HUES48 (cell line): ENCODE results near the gene SORL1-AS1.

Experiments used
- H3K27ac ChIP-seq: one replicate; pipeline ENCODE4 v1.7.0; 2013; ENCODE audit warnings: low read depth, low read length, inconsistent platforms
- H3K27me3 ChIP-seq: 2 replicates; pipeline ENCODE4 v1.6.1; 2013; ENCODE audit warnings: mild to moderate bottlenecking, low read length; ENCODE audit not compliant: control insufficient read depth, insufficient read depth
- H3K36me3 ChIP-seq: 2 replicates; pipeline ENCODE4 v1.6.1; 2013; ENCODE audit warnings: low read length; ENCODE audit not compliant: control insufficient read depth, insufficient read depth
- H3K4me1 ChIP-seq: 2 replicates; pipeline ENCODE4 v1.6.1; 2013; ENCODE audit warnings: mild to moderate bottlenecking, low read length; ENCODE audit not compliant: control insufficient read depth, insufficient read depth
- H3K4me3 ChIP-seq: 2 replicates; pipeline ENCODE4 v1.5.1; 2013; ENCODE audit warnings: mild to moderate bottlenecking, low read depth, low read length
- H3K9ac ChIP-seq: 2 replicates; pipeline ENCODE4 v1.6.1; 2013; ENCODE audit warnings: mild to moderate bottlenecking, low read depth, low read length, moderate library complexity
- H3K9me3 ChIP-seq: 2 replicates; pipeline ENCODE4 v1.6.1; 2013; ENCODE audit warnings: low read length; ENCODE audit not compliant: control insufficient read depth, insufficient read depth

The SORL1-AS1 gene

DNA sequence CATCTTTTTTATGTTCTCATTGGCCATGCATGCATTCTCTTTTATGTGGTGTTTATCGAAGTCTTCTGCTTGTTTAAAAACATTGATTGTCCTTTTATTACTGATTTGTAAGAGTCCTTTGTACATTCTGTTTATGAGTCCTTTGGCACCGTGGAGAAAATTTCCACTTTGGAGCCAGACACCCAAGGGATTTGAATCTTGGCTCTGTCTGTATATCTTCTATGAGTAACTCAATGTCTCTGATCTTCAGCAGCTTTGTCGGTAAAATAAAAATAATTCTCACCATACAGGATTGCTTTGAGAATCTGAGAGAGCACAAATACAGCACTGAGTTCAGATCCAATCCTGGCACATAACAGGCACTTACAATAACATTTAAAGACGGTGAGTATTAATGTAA lies 13.4 kb downstream of the SORL1-AS1 start:
- H3K9me3 ChIP-seq = no peaks in the 10 kb centered on the region
- no peaks in the 10 kb centered on the region for H3K27me3 ChIP-seq
- H3K27ac ChIP-seq = no peak overlapping the region
- no peaks in the 10 kb centered on the region for H3K4me1 ChIP-seq
- H3K4me3 ChIP-seq = no peak overlapping the region
- H3K36me3 ChIP-seq = no peaks in the 10 kb centered on the region
- H3K9ac ChIP-seq = no peak overlapping the region

DNA sequence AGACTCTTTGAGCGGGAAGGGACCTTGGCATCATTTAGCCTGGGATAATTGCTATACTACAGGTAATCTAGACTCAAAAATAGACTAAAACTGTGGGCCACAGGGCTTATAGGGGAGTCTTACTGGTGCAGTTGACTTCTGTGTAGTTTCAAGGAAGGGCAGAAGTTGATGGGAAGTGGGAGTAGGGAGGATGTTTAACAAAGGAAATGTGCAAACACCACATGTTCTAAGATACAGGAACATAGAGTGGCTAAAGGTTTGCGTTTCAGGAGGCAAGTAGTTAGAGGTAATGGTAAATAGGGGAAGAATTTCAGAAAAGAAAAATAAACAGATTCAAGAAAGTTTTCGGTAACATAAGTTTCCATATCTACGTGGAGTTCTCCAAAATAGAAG lies 15.1 kb downstream of the SORL1-AS1 start:
- no peaks in the 10 kb centered on the region for H3K9me3 ChIP-seq
- H3K9ac ChIP-seq = no peak overlapping the region
- no peak overlapping the region for H3K27ac ChIP-seq
- H3K36me3 ChIP-seq = no peaks in the 10 kb centered on the region
- no peaks in the 10 kb centered on the region for H3K27me3 ChIP-seq
- H3K4me3 ChIP-seq = no peak overlapping the region
- no peaks in the 10 kb centered on the region for H3K4me1 ChIP-seq

DNA sequence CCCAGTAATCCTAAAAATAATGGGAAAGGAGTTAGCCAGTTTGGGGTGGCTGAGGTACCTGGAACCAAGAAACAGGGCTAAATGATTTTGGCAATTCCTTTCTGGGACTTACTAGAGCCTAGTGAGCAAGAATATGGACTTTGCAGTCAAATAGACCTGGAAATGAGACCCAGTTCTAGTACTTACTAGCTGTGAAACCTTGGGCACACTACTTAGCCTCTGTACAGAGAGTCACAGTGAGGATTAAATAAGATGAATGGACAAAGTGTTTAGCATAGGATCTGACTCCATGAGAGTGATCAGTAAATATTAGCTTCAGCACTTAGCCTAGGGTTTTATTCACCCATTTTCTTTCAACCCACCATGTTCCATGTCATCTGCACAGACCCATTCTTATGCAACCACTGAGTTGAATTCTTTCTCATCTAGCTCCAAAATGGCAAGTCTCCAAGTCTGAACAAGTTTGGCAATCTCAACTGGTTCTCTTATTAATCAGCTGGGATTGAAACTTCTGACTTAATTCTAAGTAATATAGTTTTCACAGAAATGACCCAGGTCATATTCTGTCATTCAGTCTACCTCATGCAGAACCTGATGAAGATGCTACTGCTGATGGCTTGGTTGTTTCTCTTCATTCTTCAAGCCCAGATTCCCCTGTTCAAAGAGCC lies 15.6 kb downstream of the SORL1-AS1 start:
- Histone ChIP-seq H3K36me3 (no peaks in the 10 kb centered on the region), H3K9ac (no peak overlapping the region), H3K9me3 (no peaks in the 10 kb centered on the region), H3K27ac (no peak overlapping the region), H3K27me3 (no peaks in the 10 kb centered on the region), H3K4me3 (no peak overlapping the region), H3K4me1 (no peaks in the 10 kb centered on the region)

DNA sequence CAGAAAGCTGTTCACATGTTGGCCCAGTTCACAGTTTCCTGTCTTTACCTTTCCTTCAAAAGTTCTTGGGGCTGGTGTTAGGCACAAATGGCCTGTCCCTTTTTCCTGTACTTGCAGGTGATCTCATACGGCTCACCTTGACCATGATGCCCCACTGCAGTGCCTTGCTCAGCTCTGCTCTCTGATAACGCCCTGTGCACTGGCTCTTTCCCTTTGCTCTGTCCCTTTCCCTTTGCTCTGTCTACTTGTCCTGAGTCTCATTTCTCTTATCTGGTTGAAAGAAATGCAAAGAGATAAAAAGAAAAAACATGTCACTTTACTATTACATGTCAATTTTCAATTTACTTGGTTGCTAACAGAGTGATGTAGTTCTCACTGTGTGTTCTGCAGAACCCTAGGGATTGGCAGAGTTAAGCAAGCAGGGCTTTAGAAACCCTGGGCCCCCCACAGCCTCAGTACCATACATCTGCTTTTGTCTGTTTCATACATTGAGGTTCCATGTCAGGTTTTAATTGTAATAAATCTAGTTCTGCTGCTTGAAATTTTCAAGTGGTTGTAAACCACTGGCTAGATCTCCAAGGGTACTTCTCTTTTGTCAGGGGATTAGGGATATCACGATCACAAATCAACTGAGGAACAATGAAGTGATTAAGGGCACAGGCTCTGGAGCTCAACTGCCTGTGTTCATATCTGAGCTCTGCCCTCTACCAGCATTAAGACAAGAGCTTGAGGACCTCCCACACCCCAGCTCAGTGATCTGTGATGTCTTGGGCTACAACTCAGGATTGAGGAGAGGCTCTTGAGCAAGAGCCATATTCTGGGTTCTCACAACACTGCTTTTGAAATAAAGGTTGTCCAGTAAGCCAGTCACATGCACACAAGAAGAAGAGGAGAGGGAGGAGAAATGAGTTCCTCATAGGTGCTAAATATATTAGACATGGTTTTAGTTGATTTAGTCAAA lies 16.9 kb downstream of the SORL1-AS1 start:
- Histone ChIP-seq H3K27me3 (no peaks in the 10 kb centered on the region), H3K4me3 (no peak overlapping the region), H3K9ac (no peak overlapping the region), H3K9me3 (no peaks in the 10 kb centered on the region), H3K36me3 (no peaks in the 10 kb centered on the region), H3K4me1 (no peaks in the 10 kb centered on the region), H3K27ac (no peak overlapping the region)

DNA sequence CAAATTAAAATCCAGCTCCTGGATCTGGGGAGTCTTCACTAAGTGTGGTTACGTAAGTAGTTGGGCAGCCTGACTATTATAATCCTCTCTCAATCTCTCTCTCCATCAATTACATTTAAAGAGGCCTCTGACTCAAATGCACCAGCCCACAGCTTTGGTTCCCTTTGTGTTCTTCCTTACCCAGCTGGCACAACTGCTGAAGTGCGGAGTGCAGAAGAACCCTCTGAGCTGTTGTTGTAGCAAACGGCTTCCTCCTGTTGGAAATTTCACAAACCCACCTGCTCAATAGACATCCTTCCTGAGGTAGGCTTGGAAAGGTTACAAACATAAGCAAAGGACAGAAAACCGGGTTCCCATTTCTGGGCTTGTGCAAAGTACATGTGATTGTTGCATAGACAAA lies 17.6 kb downstream of the SORL1-AS1 start:
- Histone ChIP-seq H3K9me3 (no peaks in the 10 kb centered on the region), H3K4me3 (no peak overlapping the region), H3K27ac (no peak overlapping the region)

DNA sequence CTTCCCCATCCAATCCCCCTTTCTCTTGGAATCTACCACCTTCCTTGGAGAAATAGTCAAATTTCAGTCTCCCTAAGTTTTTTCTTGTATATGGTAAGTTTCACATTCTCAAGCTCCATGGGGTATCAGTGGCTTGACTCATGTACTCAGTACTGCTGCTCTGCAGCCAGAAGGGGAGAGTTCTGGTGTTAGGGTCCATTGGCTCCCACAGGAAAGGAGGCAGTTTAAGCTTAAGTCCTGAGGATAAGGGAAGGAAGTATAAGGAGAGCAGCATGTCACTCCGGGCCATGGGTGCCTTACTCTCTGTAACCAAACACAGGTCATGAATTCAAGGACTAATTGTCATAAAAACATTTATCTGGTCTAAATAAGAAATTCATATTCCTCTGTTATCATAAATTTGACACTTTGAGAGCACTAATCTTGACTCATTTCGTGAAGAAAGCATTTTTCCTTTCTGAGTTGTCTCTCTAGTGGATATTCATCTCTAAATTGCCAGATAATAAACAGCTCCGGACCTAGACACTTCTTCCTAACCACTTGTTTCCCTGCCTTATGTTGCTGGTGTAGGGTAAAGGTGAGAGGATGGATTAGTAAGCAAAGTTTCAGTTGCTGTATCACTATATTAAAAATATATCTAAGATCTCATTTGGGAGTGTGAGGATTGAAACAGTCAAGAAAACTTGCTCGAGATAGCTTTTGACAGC lies 20.8 kb downstream of the SORL1-AS1 start:
- Histone ChIP-seq H3K36me3 (no peaks in the 10 kb centered on the region), H3K4me3 (no peak overlapping the region), H3K27ac (no peak overlapping the region), H3K4me1 (peaks cover under 1% of the 10 kb centered on the region), H3K9me3 (no peaks in the 10 kb centered on the region), H3K27me3 (peaks cover 11% of the 10 kb centered on the region; the same call in 1 of the 2 replicates), H3K9ac (no peak overlapping the region)

More for the DNA sequence above, 17.6 kb downstream of the SORL1-AS1 start:
- H3K9ac ChIP-seq = no peak overlapping the region
- H3K4me1 ChIP-seq = no peaks in the 10 kb centered on the region
- H3K27me3 ChIP-seq = no peaks in the 10 kb centered on the region
- no peaks in the 10 kb centered on the region for H3K36me3 ChIP-seq

DNA sequence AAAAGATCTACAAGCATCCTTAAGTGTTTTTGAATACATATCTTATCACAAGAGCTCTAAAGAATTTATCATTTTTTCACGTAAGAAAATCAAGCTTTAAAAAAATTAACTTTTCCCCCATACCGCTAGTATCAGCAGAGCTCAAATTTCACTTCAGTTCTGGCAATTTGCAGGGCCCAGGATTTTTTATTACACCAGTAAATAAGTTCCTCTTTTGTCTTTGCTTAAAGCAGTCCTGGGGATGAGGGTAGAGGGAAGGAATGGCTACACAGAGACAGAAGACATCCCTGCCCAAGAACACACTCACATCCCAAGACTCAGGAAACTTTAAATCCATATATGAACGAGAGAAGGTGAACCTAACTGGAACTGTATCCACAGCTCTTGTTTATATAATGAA lies 23.2 kb downstream of the SORL1-AS1 start:
- Histone ChIP-seq H3K27ac (no peak overlapping the region), H3K36me3 (no peaks in the 10 kb centered on the region), H3K27me3 (peaks cover 20% of the 10 kb centered on the region), H3K4me3 (no peak overlapping the region), H3K9ac (no peak overlapping the region), H3K4me1 (peaks cover 6% of the 10 kb centered on the region), H3K9me3 (no peaks in the 10 kb centered on the region)

DNA sequence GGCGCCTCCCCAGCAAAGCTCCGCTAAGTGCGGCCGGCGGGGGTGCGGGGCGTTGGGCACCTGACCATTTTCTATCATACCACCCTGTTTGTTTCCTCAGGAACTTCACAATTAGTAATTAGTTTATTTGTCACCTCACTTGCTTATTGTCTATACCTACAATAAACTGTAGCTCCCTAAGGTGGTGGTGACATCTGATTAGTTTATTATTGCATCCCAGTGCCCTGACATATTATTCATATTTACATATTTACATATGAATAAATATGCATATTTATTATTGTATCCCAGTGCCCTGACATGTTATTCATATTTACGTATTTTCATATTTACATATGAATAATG lies 25.4 kb downstream of the SORL1-AS1 start:
- no peak overlapping the region for H3K27ac ChIP-seq
- H3K4me1 ChIP-seq = peaks cover 6% of the 10 kb centered on the region
- H3K36me3 ChIP-seq = no peaks in the 10 kb centered on the region
- no peaks in the 10 kb centered on the region for H3K9me3 ChIP-seq
- peak overlapping the region; percentile 57 for H3K4me3 ChIP-seq
- no peak overlapping the region for H3K9ac ChIP-seq
- peaks cover 20% of the 10 kb centered on the region for H3K27me3 ChIP-seq

DNA sequence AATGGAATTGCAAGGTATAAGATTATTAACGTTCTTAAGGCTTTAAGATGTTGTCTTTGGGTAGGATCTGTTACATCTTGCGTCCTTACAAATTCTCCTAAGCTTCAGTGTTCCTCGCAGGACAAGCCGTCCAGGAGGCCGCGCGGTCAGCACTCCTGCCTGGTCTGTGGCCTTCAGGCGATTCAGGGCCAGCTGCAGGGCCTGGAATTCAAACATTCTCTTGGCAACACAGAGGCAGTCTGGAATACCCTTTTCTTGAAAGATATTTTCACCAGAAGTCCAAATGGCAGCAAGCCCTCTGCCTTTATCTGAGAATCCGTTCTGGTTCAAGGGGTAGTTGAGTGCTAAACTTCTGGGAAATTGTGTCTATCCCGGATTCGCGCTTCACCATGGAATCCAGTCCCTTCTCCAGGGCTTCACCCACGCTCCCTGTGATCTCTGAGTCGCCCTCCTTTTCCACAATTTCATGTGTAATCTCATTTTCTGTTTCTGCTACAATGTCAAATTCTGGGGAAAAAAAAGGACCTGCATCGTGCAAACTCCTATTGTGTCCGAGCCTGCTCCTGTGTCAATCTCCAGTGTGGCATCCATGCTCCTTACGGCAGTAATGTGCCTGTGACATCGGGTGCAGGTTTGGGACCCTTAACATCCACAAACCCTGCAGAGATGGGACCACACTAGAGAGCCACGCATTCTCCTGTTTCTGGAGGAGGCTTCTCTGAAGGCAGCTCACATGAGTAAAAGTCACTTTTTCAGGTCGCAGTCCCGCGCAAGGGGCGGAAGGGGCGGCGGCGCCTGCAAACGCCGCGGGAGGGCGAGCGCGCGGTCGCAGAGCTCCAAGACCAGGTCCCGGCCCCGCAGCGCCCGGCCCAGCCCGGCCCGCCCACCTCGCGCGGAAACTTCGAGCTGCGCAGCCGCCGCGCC lies 26.0 kb downstream of the SORL1-AS1 start:
- 0 out of 2 replicates have a peak overlapping the region, but pooled peaks have one; percentile 5 for H3K9ac ChIP-seq
- no peak overlapping the region for H3K27ac ChIP-seq
- H3K36me3 ChIP-seq = no peaks in the 10 kb centered on the region
- peak overlapping the region; percentile 57 for H3K4me3 ChIP-seq
- H3K27me3 ChIP-seq = peaks cover 20% of the 10 kb centered on the region
- peaks cover 6% of the 10 kb centered on the region for H3K4me1 ChIP-seq
- H3K9me3 ChIP-seq = no peaks in the 10 kb centered on the region

DNA sequence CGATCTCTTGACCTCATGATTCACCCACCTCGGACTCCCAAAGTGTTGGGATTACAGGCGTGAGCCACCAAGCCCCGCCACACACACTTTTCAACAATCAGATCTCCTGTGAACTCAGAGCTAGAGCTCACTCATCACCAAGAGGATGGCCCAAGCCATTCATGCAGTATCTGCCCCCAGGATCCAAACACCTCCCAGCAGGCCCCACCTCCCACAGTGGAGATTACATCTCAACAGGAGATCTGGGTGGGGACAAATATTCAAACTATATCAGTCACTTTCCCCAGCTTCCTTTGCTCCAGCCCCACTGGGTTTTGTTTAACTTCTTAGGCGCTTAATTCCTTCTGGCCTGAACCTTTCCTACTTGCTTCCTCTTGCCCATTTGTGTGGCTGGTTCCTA lies 26.9 kb downstream of the SORL1-AS1 start:
- H3K27me3 ChIP-seq = peaks cover 20% of the 10 kb centered on the region
- H3K9me3 ChIP-seq = no peaks in the 10 kb centered on the region
- H3K9ac ChIP-seq = no peak overlapping the region
- no peak overlapping the region for H3K4me3 ChIP-seq
- no peak overlapping the region for H3K27ac ChIP-seq
- H3K36me3 ChIP-seq = no peaks in the 10 kb centered on the region
- peaks cover 13% of the 10 kb centered on the region for H3K4me1 ChIP-seq
